ENCODE measurements around the gene PODXL2. TPM values are rescaled to one million over a fixed set of nuclear protein-coding genes. Genes with fewer than 3 reads are reported as not detected.

PODXL2 gene
- total RNA-seq, 1 experiment from 2014 or later, result 13.0 TPM

DNA sequence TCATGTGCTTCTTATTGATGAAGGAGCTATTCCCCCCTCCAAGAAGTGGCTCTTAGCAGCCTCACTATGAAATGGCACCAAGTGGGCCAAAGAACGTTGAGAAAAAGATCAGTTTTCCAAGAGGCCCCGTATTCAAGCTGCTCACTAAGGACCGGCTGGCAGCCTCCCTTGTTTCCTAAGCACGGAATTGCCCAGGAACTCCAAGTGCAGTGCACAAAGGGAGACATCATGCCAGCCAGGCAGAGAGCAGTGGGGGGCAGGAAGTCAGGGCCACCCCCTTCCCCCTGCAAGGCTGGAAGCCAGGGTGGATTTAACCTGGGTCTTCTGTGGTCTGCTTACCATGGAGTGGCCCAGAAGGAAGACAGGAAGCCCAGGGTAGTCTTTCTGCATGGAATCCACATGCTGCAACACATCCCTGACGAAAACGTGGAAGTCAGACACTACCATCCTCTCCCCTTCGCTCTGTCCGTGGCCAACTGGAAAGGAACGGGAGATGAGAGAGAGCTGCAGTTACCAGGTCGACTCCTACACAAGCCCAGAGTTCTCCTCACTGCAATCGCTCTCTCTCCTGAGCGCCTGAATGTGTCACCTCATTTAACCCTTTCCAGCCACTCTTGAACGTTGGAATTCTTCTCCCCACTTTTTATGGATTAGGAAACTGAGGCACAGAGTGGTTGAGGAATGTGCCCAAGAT lies 93.3 kb downstream of the PODXL2 start:
- DNase-seq (ENCODE audit: low spot score), result no peak

Other genes starting within 250 kb of the PODXL2 start
- 42.7 and 54.0 TPM in 2 replicates for gene TPRA1, start 38.5 kb upstream of the PODXL2 start, total RNA-seq (2014; rRNA removed; shearing (Covaris generic))
- 114 and 136 TPM in 2 replicates for gene MCM2, start 30.8 kb upstream of the PODXL2 start, total RNA-seq (2014; rRNA removed; shearing (Covaris generic))
- gene ABTB1, start 43.8 kb downstream of the PODXL2 start, total RNA-seq (2014; rRNA removed; shearing (Covaris generic)), result 1.2 TPM in 1 of 2 replicates, not detected in the other
- 2.1 and 4.6 TPM in 2 replicates for gene MGLL, start 193.3 kb downstream of the PODXL2 start, total RNA-seq (2014; rRNA removed; shearing (Covaris generic))

Data from H4 (cell line).